Prostate gland (tissue), 2 donors: Measurements from ENCODE around the gene OR2F2.

Experiments used
- POLR2A ChIP-seq: fragments of 450-650 bp; IDR thresholded peaks from one replicate; pipeline ENCODE4 v1.6.1; 2016; ENCODE audit warnings: antibody characterized with exemption, mild to moderate bottlenecking
- TF ChIP-seq, protein P1 (sequence below), 4 experiments: fragments of 200-600 bp in 2 of 4; fragments of 450-650 bp in 2 of 4; sonication (generic) in 2 of 4; IDR thresholded peaks; 1 replicate in 3 of 4; 2 replicates in 1 of 4; pipeline ENCODE4 v1.5.1; 2016 to 2019; ENCODE audit warnings: antibody characterized with exemption in 4 of 4, mild to moderate bottlenecking in 2 of 4, moderate library complexity in 2 of 4

DNA sequence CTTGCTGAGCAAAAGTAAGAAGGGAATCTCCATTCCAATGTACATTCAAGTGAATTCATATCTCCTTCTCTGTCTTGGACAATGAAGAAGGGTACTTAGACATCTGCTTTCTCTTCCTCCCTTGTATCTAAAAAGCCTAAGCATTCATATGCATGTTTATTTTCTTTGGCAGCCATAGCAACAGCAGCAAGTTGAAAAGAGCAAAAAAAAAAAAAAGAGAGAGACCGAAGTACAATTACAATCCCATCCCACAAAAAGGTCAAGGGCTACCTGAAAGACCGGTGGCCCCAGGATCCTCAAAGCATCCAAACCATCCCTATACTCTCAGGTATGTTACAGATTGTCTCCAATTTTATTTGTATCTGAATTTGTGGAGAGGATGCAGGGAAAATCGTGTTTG lies 23.7 kb downstream of the OR2F2 start:
- TF ChIP-seq, protein P1, sequence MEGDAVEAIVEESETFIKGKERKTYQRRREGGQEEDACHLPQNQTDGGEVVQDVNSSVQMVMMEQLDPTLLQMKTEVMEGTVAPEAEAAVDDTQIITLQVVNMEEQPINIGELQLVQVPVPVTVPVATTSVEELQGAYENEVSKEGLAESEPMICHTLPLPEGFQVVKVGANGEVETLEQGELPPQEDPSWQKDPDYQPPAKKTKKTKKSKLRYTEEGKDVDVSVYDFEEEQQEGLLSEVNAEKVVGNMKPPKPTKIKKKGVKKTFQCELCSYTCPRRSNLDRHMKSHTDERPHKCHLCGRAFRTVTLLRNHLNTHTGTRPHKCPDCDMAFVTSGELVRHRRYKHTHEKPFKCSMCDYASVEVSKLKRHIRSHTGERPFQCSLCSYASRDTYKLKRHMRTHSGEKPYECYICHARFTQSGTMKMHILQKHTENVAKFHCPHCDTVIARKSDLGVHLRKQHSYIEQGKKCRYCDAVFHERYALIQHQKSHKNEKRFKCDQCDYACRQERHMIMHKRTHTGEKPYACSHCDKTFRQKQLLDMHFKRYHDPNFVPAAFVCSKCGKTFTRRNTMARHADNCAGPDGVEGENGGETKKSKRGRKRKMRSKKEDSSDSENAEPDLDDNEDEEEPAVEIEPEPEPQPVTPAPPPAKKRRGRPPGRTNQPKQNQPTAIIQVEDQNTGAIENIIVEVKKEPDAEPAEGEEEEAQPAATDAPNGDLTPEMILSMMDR (IDR thresholded peaks at IDR 0.05) = no peak
- TF ChIP-seq POLR2A = no peak
